HT-29 (cell line): ENCODE measurements around the gene SLC35E1. TPM values are rescaled to one million over a fixed set of nuclear protein-coding genes. Genes with fewer than 3 reads are reported as not detected.

ENCODE experiments used
- DNase-seq: peaks from one replicate; pipeline ENCODE4 v3.0.0-alpha.2; 2015; ENCODE audit warnings: low spot score
- total RNA-seq: library from RNA; depleted of rRNA; stranded (reverse); fragments of >200 nt; shearing (Covaris generic); gene quantifications from 2 replicates; pipeline ENCODE4 v1.2.3, GENCODE V29; 2014

SLC35E1 gene
- total RNA-seq, 1 experiment from 2014 or later, result 23.4 TPM

DNA sequence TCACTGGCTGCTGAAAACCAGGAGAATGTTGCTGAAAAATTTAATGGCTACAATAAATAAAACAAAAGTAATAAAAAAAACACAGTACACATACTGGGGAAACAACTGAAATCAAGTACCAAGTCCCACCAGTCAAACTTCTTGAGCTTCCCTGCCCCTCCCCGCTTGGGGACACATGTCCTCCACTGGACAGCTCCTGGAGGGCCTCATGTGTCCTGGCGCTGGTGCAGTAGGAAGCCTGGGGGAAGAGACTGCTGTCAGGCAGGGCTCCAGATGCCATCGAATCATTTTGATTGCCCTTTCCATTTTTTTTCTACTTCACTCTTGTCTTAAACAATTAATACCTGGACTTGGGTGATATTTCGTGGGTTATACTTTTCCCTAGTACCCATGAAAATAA lies 26.6 kb upstream of the SLC35E1 start:
- DNase-seq, result no peak

DNA sequence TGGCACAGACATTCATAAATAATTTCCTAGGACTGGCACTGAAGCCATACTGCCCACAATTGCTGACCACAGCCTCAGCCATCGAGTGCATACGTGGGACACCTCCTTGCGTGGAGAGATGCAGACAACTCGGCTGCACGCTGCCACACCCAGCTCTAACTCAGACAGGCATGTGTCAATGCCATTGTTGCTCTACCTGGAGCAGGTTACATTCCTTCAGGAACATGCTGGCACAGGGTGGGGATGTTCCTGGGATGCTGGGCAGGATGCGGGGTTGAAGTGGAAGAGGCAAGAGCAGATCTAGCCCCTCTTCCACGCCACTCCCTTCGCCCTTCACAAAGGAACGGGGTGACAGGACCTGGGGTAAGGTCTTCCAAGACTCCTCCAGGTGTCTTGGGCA lies 24.2 kb upstream of the SLC35E1 start:
- no peak for DNase-seq

DNA sequence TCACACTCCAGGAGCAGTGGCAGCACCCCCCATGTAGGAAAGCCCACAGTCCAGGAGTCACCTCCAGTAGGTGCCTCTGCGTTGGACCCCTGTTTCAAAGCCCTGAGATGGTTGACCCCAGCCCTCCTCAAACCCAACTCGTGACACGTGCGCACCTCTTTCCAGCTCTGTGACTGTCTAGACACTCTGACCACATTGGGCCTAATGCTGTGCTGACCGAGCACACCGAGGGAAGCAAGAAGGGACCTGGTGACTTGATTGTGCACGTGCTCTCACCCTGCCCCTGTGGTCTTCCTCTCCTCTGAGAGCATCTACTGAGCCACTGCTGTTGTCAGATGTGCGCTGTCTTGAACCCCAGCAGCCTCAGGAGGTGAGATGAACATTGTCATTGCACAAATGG lies 22.9 kb upstream of the SLC35E1 start:
- DNase-seq, result no peak

DNA sequence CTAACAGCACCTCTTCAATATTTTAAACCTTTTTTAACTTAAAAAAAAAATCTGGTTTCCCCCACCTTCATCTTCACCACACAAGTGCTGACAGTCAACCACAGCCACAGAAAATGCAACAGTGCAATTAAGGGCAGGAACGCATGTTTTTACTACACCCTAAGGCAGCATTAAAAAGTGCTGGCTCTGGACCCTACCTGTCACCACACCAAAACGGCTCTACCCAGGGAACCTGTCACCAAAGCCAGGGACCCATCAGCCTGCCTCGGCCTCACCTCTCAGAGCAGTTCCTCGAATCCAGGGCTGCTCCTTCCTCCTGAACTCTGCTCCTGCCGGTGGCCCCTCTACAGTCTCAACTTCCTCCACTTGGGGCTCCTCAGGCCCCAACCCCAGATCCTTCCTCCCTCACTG lies 22.5 kb upstream of the SLC35E1 start:
- no peak for DNase-seq

DNA sequence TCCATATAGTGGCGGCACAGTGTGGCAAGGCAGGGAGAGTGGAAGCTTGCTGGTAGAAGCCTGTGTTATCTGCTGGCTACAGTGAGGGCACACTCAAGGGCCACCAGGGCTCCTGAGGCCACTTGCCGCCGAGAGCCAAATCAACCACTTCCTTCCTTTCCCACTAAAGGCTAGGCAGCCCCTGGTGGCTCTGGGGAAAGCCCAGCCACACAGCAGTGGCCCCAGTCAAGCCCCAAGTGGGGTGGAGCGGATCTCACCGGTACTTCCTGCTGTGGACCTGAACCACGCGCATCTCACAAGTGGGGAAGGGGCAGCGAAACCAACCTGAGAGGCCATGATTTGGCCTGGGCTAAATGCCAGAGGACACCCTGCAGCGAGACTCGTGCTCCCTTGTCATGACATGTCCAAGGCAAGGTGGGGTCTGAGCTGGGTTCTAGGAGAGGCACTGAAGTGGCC lies 21.9 kb upstream of the SLC35E1 start:
- no peak for DNase-seq

DNA sequence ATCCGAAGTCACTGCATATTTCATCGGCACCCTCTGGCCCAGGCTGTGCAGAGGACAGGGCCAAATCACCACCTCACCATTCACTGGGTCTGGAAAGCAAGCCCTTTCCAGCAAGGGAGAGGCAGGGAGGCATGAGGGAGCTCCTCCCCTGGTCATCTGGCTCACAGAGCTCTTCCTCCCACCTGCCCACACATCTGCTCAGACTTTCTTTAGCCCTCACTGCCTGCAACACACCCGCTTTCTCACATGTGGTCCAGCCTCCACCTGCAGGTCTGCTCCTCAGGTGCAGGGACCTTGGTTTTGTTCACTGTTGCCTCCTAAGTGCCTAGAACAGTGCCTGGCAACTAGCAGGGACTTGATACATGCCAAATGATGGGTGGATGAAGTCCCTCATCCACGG lies 21.0 kb upstream of the SLC35E1 start:
- no peak for DNase-seq

DNA sequence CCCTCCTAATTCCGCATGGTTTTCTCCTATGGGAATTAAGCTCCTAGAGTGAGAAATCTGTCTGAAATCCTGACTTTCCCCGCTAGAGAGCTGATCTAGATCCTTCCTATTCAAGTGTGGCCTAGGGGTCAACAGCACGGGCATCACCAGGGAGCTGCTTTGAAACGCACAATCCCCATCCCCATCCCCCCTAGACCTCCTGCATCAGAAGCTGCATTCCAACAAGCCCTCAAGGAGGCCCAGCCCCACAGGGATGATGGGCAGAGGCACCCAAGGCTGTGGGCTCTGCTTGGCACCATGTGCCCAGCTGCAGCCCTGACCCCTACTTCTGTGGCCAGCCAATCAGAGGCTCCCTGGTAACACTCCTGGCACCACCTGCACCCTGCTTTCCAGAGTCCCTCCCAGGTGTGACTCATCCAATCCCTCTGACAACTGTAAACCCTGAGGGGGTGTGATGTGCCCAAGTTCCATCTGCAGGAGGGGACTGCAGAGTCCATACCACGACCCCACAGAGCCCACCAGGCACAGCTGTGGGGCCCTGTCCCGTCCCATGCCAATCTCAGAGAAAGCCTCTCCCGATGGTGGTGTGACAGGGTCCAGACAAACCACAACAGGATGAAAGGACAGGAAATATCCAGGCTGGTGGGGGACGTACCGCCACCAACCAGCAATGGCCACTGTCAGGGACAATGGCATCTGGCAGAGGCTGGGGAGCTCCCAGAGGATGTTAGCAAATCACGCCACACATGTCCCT lies 19.8 kb upstream of the SLC35E1 start:
- DNase-seq, result no peak

DNA sequence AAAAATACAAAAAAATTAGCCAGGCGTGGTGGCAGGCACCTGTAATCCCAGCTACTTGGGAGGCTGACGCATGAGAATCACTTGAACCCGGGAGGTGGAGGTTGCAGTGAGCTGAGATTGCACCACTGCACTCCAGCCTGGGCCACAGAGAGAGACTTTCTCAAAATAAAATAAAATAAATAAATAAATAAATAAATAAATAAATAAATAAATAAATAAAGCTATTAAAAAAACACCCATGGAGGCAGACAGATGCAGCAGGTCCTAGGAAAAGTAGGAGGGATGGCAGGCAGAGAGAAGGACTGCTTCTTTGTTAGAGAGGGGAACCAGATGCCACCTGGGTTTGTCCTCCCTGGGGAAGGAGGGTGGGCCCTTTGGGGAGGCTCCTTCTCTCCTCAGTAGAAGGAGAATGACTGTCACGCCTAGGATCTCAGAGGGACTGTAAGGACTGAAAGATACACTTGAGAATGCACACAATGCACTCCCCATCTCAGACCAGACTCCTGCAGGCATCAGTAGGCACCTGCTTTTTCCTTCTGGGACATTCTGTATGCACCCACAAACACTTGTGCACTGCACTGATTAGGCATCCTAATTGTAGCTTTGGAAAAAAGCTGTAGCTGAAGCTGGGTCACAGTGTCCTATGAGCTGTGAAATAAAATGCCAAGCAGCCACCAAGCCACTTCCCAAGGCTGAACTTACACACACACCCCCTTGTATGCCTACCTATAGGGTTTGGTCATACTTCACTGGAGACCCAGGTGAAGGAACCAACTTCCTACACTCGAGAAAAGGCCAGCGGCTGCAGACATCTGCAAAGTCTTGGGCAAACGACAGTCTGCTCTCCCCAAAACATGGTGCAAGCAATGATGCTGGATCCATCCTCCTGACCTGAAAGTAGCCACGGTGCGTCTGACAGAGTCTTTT lies 18.9 kb upstream of the SLC35E1 start:
- DNase-seq, result no peak

DNA sequence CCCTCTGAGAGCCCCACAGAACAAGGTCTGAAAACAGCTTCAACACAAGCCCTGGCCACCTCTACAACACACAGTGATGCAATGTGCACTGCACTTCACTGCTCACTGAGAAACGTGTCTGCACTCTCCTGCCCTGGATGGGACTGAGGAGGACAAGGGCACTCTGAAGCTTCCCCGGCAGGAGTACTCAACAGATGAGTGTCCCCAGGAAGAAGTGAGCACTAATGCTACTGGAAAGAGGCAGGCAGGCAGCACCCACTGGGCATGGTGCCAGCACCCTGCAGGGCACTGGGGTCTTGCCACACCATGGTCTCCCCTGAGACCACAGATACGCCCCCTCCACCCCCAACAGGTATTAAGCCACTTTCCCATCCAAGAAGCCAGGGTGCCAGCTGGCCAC lies 17.7 kb upstream of the SLC35E1 start:
- DNase-seq, result no peak

DNA sequence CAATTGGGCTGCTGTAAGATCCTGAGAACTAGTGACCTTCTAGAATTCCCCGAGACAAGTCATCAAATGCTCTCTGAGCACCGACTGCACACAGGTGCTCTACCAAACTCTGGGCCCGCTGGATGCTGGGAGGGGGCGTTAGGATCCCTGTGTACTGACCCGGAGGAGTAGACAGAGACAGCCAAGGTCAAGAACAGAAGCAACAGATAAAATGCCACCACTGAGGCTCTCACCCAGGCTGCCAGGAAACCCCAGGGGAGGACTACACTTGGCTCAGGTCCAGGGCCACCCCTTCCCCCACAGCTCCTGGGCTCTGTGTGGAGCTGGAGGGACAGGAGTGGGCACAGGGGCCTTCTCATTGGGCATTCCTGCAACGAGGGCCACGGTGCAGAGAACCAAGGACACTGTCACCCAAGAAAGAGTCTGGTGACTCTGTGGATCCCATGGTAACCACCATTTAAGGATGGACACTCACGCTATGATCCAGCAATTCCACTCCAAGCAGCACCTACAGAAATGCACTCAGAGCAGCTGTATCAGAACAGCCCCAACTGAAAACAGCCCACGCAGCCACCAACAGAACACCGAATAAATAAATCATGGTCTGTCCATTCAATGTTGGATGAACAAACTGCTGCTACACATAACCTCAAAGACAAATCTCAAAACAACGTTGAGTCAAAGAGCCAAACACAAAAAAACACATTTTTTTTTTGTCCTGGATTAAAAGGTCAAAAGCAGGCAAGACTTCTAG lies 16.8 kb upstream of the SLC35E1 start:
- no peak for DNase-seq

DNA sequence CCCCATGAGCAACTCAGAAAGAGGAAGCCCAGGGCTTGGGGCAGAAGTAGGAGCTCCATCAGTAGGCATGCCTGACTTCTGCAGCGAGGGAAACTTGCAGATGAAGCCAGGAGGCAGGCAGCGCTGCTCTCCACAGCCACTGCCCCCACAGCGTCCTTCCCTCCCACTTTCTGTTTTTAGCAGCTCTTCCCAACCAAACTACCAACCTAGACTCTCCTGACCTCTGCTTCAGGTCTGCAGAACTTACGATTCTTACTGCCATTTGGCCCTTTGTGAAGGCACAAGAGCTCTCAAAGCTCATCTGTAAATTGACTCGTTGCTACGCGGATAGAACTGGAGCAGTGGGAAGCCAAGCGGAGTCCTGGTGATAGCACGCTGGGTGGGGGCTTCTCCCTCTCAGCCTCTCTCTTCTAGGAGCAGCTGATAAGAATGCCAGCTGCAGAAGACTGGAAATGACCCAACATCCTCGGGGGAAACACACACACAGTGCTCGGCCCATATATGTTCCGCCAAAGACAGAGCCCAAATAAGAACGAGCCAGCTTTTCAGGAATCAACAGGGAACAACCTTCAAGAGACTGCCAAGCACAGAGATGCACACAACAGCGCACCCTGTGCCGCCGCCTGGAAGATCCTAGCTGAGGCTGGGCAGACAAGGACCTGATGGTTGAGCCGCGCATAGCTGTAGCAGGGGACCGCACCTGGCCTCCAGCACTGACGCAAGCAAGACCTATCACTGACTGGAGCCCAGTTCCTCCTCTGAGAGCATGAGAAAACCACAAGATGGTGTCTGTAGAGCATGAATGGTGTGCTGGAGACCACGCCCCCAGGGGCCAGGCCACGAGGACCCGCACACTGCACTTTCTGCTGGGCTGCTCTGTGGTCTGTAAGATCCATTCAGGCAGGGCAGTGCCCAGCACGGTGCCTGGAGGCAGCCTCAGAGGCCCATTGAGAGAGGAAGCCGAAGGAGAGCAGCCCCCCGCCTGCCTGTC lies 15.9 kb upstream of the SLC35E1 start:
- DNase-seq, result no peak

DNA sequence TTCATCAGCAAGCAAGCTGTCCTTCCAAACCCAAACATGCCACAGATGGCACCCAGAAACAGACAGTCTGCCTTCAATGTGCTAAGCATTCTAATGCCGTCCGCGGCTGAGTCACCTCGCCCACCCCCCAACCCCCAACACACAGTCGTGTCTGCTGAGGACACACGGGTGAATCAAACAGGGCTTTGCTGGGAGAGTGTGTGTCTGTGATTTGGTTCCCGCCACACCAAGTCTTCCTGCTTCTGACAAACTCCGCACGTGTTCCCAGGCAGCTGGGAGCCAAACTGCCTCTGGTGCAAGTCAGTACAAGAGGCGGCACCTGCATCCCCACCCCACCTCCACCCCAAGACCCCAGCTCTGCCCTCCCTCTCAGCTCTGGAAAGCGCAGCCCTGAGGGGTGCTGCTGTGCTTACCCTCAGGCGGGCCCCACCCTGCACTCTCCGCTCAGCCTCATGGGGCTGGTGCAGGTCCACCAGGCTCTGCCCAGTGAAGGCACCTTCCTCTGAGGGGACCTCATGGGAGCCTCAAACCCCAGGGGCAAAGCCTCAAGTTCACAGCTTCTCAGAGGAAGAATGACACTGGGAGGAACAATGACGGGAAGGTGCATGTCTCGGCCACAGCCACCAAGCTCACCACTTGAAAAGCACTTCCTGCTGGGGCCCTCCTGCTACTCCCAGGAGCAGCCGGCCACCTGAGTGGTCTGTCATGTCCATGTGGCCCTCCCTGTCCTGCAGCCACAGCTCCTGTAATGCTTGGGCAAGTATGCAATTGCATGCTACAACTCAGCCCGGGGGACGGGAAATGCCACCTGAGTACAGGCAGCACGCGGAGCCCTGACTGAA lies 15.0 kb upstream of the SLC35E1 start:
- DNase-seq, result no peak

DNA sequence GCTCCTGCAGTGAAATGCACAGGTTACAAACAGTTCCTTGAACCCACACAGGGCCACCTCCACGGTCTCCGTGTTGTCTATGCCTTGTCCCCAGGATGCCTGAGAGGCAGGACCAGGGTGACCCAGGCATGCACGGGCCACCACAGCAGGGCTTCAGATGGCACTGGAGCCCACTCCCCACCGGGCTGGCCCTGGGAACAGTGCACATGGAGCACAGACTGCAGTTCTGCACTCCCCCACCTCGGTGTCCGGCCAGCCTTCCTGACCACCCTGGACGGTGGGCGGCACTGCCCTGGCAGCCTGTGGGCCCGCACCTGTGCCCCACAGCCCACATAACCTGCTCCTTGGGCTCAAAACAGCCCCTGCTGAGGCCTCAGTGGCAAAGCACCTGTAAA lies 14.3 kb upstream of the SLC35E1 start:
- no peak for DNase-seq

DNA sequence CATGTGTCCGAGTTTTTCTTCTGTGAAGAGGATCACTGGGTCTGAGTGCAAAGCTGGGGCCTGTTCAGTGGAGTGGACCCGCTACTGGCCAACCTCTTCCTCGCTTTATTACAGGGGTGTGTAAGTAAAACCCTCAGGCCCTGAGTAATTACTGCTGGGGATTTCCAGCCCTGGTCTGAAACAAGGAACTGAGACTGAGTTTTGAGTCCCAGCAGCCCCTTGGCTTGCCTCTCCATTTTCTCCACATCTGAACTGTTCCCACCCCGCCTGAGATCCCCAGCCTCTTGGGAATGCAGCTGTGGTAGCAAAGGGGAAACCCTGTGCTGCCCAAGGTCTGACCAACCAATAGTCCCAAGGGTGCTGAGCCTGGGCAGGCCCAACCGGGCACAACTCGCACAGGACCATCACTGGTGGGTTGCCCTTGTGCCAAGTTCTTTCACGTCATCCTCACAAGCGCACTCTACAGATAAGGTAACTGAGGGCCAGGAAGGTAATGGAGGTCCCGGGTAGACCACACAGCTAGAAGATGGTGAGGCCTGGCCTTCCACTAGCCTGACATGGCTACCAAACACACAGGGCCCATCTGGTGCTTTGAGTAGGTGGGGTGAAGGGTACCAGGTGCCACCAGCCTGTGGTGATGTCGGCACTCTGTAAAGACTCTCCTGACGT lies 13.7 kb upstream of the SLC35E1 start:
- no peak for DNase-seq

DNA sequence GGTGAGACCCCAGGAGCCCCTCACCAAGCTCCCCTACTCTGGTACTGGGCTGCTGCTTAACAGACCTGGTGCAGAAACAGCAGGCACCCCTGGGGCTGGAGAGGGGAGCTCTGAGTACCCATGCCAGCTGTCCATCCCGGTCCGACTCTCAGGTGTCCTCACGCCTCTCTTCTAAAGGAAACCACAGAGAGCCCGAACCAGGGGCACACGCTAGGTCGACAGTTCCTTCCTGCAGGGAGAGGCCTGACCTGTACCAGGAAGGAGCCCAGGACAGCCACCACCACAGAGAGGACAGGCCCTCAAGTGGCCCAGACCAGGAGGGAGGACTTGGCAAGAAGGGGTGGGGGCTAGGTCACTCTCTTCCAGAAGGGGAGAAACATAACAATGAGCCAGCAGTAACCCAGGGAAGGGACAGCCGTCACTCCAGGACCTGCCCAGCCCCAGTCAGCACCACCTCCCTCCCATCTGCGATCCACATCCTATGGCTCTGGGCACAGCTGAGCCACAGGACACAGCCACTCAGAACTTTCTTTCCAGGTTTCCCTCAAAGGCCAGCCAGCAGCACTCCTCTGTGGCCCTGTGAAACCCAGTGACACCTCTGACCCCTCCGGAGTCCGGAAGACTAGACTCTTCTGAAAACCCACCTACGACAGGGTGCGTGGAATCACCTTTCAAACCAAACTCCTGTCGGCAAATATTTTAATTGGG lies 13.0 kb upstream of the SLC35E1 start:
- DNase-seq, result no peak

DNA sequence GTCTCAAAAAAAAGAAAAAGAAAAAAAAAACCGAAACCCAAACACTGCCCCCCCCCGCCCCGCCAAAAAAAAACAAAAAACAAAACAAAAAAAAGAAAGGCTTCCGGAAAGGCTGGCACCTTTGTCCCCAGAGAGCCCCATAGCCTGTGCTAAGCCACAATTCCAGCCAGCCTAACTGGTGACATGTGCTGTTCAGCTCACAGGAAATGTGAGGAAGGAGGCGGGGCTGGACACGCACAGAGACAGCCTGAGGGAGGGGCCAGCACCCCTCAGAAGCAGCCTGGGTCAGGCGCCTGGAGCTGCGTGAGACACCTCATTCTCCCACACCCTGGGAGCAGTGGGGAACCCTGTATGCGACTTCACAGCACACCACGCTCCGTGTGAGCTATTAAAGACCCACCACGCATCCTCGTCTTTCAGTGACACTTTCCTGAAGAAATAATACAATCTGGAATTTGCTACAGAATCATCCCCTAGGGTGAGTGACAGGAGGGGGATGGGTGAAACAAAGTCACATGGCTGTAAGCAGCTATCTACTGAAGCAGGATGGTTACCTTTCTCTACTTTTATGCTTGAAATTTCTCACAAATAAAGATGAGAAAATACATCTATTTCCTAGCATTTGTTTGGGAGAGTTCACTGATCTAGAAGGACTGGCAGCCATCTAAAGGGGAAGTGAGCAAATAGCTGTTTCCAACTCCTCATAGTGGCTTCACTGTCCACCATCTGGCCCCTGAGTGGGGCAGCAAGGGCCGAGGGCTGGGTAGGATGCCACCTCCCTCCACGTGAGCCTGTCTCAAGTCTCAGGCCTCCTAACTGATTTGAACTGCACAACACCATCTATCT lies 12.3 kb upstream of the SLC35E1 start:
- DNase-seq, result peak; percentile 47

DNA sequence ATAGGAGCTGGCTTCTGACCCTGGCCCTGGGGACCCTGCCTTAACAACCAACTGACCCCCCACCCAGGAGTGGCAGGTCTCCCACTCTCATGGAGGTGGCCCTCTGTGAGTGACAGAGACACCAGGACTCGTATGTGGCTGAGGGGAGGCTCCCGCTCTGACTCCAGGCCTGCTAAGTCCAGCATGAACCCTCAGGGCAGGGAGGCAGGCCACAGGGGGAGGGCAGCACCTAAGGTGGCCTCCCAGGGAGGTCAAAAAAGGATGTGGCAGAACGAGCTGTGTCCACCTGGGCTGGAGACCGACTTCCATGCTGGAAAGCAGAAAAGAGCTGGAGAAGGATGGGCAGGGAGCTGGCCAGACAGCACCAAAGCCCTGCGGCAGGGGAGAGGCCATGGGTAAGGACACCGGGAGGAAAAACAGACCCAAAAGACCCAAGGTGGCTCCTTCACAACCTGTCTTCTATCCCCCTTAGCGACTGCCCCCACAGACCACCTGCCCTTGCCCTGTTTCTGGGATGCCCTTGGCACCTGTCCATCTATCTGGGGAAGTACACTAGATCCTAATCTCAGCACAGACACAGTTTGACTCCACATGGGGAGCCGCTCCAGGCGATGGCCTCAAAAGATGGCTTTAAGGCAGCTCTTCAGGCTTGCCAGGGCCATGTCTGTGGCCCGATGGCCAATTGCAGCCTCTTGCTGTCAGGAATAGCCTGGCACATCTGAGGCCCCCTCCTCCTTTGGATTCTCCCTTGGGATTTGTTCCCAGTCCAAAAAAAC lies 10.5 kb upstream of the SLC35E1 start:
- DNase-seq, result no peak
